DMS53 treated with DMSO at 0.1 percent for 48 hours (cell line): ENCODE data around the gene HBG1.
"Not testable (repeated sequence)": the region's sequence is repeated elsewhere in the genome, so short reads cannot be mapped to it uniquely, and the experiment has no call there.

Experiments used
- DNase-seq: peaks from one replicate; lab custom pipeline; 2025; ENCODE audit not compliant: unreplicated experiment; lab: John Stamatoyannopoulos, UW

The HBG1 gene

DNA sequence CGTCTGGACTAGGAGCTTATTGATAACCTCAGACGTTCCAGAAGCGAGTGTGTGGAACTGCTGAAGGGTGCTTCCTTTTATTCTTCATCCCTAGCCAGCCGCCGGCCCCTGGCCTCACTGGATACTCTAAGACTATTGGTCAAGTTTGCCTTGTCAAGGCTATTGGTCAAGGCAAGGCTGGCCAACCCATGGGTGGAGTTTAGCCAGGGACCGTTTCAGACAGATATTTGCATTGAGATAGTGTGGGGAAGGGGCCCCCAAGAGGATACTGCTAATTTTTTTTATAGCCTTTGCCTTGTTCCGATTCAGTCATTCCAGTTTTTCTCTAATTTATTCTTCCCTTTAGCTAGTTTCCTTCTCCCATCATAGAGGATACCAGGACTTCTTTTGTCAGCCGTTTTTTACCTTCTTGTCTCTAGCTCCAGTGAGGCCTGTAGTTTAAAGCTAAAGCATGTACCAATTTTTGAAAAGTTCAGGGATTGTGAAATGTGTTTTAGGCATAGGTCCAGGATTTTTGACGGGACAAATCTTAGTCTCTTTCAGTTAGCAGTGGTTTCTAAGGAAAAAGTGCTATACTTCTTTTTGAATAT lies at the start of gene HBG1:
HBG1 (minus strand) TSS at position 51 of the 590 bp plus-strand sequence. CDS start 53 bp downstream, outside the sequence.
- DNase-seq = not testable (repeated sequence)

DNA sequence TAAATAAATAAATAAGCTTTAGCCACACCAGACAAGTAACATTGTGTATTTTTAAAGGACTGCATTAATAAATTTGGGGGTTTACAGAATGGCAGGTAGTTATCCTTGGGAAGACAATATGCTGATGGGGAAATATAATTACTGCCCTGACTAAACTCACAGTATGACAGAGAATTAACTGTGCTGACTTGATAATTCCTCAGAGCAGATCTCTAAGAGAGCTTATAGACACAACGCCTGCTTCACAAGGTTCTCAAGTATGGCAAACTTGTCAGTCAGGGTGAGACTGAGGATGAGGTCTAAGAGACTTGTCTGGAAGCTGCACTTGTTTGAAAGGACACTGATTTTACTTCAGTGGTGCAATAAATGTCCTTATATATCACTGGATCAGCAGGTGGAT lies 48.8 kb upstream of the HBG1 start:
- DNase-seq = no peak

DNA sequence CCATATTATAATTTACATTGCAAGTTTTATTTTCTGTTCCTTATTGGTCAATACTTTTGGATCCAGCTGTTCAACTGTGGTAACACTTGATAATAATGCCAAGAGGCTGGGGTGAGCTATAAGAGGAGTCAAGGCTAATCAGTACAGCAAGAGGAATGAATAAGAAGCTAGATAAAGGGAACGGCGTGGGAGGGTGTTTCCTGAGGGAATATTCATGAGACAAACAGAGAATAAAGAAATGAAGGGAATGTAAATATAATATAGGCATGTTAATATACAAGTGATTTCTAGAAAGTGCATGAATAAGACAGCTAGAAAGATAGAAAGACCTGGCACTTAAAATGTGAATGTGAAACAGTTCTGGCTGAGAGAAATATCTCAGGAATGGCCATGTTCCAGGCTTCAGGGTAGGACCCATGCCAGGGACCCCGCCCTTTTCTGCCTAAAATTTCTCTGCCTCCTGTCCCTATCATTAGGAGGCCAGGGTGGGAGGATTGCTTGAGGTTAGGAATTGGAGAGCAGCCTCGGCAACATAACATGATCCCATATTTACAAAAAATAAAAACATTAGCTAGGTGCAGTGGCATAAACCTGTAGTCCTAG lies 48.2 kb upstream of the HBG1 start:
- DNase-seq = no peak

DNA sequence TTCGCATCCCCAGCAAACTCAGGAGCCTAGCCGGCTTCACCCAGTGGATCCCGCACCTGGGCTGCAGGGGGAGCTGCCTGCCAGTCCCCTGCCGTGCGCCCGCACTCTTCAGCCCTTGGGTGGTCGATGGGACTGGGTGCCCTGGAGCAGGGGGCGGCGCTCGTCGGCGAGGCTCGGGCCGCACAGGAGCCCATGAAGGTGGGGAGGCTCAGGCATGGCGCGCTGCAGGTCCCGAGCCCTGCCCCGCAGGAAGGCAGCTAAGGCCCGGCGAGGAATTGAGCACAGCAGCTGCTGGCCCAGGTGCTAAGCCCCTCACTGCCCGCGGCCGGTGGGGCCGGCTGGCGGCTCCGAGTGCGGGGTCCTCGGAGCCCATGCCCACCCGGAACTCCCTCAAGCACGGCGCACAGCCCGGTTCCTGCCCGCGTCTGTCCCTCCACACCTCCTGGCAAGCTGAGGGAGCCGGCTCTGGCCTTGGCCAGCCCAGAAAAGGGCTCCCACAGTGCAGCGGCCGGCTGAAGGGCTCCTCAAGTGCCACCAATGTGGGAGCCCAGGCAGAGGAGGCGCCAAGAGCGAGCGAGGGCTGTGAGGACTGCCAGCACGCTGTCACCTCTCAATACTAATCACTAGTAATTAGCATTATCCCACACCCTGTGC lies 44.8 kb upstream of the HBG1 start:
- not testable (repeated sequence) for DNase-seq

DNA sequence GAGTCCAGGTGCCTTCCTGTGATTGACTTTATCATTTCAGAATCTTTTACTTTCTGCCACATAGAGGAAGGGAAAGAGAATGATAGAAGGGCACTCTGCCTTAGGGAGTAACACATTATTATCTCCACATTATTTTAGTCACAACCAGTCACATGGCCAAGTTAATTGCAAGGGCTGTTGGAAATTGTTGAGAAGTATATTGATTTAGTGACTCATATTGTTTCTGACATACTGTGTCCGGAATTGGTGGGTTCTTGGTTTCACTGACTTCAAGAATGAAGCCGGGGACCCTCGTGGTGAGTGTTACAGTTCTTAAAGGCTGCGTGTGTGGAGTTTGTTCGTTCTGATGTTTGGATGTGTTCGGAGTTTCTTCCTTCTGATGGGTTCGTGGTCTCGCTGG lies 43.4 kb upstream of the HBG1 start:
- no peak for DNase-seq

DNA sequence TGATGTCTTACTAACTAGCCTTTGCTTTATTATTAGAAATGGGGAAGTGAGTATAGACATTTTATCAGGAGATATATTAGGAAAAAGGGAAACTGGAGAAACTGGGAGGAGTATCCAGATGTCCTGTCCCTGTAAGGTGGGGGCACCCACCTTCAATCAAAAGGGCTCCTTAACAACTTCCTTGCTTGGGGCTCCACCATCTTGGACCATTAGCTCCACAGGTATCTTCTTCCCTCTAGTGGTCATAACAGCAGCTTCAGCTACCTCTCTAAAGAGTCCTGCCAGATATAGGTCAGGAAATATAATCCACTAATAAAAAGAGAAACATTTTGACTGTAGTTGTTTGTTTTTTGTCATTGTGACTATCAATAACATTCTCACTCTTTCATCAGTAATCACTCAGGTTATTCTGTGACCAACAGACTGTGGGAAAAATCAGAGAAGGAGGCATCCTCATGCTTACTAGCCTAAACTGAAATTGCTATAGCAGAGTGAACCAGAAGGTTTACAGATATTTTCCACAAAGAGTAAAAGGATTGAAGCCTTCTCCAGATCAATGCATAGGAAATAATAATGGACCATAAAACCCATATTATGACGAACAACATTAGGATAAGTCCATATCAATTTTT lies 41.7 kb upstream of the HBG1 start:
- DNase-seq = peak; percentile 40

DNA sequence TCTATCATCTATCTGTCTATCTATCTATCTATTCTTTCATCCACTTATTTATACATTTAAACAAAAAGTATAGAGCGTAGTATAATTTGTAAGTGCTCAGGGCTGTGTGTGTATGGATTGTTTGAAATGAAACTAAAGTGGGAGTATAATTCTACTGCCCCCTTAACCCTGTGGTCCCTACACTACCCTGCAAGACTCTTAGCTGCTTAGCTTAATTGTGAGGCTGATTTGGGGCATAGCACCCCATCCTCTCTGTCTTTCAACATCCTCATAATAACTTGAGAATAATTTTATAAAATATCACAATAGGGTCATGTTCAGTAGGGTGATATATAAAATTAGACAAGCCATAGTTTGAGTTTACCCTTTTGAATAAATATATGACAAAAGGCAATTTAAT lies 40.4 kb upstream of the HBG1 start:
- no peak for DNase-seq

DNA sequence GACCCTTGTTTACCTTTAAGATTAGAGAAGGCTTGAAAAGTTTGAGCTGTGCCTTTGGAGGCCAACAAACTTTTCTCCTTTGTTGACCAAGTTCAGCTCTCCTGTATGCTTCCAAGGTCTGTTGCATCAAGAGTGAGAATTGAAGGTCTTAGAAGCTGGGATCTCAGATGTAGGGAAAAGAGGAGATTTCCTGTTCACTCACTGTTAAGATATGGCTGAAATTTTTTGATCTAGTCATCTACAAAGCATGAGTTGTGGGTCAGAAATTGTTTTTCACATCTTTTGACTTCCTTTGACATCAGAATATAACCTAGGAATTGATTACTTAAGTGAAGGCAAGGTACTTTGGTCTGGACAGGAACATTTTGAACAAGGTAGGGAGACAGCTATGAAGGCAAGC lies 40.0 kb upstream of the HBG1 start:
- DNase-seq = no peak

DNA sequence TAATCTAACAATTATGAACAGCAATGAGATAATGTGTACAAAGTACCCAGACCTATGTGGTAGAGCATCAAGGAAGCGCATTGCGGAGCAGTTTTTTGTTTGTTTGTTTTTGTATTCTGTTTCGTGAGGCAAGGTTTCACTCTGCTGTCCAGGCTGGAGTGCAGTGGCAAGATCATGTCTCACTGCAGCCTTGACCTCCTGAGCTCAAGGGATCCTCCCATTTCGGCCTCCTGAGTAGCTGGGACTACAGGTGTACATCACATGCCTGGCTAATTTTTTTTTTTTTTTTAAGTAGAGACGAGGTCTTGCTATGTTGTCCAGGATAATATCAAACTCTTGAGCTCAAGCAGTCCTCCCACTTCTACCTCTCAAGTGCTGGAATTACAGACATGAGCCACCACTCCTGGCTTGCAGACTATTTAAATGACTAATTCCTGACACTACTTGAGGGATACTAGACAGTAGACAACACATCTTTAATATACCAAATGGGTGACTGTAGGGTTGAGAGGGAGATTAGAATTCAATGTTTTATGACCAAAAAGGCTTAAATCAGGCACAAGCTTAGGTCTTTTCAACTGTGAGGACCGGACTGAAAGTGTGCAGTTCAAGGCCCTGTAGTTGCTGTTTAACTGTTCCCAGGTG lies 39.4 kb upstream of the HBG1 start:
- DNase-seq = no peak

DNA sequence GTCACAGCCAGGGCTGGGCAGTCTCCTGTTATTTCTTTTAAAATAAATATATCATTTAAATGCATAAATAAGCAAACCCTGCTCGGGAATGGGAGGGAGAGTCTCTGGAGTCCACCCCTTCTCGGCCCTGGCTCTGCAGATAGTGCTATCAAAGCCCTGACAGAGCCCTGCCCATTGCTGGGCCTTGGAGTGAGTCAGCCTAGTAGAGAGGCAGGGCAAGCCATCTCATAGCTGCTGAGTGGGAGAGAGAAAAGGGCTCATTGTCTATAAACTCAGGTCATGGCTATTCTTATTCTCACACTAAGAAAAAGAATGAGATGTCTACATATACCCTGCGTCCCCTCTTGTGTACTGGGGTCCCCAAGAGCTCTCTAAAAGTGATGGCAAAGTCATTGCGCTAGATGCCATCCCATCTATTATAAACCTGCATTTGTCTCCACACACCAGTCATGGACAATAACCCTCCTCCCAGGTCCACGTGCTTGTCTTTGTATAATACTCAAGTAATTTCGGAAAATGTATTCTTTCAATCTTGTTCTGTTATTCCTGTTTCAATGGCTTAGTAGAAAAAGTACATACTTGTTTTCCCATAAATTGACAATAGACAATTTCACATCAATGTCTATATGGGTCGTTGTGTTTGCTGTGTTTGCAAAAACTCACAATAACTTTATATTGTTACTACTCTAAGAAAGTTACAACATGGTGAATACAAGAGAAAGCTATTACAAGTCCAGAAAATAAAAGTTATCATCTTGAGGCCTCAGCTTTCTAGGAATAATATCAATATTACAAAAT lies 38.6 kb upstream of the HBG1 start:
- DNase-seq = no peak

DNA sequence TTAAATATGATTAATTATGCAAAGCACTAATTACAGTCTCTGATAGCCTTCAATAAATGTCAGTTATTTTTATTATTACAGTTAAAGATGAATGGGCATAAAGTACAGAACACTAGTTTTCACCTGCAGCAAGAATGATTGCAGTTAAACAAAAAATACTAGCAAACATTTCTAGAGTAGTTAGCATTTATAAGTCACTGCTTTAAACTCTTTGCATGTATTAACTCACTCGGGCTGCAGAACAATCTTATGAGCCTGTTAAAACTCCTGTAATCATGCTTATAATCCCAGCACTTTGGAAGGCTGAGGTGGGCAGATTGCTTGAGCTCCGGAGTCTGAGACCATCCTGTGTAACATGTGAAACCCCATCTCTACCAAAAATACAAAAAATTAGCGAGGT lies 37.2 kb upstream of the HBG1 start:
- no peak for DNase-seq

DNA sequence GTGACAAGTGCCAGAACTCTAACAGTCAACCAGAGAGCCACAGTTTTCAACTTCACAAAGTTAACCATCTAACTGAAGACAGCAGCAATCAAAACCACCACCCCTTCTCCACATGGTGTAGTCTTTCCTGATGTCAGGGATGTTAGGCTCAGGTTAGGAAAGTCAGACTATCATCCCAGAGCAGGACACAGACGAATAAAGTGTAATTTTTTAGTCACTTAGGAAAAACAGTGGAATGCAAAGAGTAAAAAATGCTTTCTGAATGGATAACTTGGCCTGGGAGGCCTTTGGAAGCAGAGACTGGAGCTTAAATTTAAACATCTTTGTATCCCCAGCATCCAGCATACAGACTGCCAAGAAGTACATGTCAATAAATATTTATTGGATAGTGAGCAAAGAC lies 36.7 kb upstream of the HBG1 start:
- no peak for DNase-seq

DNA sequence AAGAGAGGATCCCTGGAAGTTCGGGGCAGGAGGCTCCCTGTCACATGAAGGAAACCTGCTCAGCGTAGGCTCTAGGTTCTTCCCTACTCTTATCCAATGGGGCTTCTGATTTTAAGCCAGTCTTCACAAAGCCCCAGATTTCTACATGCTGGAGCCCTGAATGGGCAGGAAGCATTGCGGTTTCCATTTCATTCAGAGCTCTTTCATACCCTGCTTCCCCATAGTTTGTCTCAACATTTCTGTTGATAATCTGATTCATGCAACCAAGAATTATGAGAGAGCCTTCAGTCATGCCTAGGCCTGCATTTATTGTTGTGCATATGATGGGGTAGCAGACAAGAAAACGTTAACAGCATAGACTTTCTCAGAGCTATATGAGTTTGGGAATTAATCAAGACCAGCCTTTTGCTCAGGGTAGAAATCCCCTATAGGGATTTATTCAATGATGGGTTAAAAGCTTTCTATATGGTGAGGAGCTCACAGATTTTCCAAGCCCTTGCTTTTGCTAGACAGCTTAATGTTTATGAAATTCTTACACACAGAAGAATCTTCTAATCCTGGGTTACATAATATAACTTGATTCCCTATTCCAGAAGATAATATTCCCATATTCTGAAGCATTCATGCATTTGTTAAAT lies 36.2 kb upstream of the HBG1 start:
- no peak for DNase-seq

DNA sequence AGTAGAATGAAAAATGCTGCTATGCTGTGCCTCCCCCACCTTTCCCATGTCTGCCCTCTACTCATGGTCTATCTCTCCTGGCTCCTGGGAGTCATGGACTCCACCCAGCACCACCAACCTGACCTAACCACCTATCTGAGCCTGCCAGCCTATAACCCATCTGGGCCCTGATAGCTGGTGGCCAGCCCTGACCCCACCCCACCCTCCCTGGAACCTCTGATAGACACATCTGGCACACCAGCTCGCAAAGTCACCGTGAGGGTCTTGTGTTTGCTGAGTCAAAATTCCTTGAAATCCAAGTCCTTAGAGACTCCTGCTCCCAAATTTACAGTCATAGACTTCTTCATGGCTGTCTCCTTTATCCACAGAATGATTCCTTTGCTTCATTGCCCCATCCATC lies 35.0 kb upstream of the HBG1 start:
- no peak for DNase-seq

DNA sequence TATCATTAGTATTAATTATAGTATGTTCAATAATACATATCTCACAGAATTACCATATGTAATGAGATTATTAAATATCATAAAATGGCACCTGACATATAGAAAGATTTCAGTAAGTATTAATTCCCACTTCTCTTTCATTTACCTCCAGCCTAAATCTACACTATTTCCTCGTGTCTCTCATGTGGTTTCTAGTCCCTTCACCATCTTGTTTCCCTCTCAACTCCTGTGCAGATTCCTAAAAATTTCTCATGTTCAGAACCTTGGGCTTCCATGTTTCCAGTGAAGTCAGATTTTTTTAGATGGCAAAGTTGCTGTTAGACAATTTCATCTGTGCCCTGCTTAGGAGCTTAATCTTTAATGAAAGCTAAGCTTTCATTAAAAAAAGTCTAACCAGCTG lies 34.2 kb upstream of the HBG1 start:
- DNase-seq = no peak

DNA sequence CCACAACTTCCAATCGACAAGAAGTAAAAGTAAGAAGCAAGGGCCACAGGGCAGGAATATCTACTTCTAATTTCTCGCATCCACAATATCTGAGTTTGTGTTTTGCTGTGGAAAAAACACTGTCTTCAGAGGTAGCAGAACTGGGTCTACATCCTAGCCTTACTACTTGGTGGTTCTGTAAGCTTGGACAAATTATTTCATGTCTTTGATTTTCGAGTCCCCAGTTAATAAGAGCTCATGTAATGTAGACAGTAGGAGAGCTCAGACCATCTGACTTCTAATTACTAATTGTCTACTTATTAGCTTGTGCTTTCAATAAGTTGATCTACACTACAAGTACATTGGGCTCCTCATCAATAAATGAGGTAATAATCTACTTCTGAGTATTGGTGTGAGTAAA lies 33.4 kb upstream of the HBG1 start:
- no peak for DNase-seq

DNA sequence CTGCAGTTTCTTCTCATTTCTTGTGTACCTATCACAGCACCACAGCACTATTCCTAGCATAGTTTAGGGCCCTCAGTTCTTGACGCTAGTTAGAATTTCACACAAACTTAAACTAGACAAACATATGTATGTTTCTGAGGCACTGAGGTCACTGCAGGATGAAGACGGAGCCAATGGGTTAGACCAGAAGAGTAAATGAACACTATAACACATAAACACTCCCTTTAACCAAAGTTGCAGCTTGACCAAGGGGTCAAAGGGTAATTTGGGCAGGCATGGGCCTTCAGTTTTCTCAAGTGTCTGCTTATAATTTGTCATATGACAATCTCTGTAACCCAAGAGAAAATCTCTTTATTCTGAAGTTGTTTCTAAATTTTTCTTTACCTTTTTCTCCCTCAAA lies 33.0 kb upstream of the HBG1 start:
- DNase-seq = no peak

DNA sequence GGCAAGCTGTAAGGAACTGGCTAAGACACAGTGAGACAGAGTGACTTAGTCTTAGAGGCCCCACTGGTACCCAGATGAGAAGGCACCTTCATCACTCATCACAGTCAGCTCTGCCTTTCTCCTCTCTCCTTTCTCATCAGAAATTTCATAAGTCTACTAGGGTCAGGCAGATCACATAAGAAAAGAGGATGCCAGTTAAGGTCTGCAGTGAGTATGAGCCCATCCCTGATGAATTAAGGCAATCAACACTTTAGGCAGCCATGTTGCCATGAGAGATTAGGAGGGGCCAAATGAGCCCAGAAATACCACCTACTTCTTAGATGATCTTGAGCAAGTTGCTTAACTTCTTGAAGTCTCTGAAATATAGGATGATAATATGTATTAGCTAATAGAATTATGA lies 31.9 kb upstream of the HBG1 start:
- no peak for DNase-seq

DNA sequence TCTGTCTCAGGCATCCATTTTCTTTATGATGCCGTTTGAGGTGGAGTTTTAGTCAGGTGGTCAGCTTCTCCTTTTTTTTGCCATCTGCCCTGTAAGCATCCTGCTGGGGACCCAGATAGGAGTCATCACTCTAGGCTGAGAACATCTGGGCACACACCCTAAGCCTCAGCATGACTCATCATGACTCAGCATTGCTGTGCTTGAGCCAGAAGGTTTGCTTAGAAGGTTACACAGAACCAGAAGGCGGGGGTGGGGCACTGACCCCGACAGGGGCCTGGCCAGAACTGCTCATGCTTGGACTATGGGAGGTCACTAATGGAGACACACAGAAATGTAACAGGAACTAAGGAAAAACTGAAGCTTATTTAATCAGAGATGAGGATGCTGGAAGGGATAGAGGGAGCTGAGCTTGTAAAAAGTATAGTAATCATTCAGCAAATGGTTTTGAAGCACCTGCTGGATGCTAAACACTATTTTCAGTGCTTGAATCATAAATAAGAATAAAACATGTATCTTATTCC lies 31.0 kb upstream of the HBG1 start:
- DNase-seq = peak; percentile 89

DNA sequence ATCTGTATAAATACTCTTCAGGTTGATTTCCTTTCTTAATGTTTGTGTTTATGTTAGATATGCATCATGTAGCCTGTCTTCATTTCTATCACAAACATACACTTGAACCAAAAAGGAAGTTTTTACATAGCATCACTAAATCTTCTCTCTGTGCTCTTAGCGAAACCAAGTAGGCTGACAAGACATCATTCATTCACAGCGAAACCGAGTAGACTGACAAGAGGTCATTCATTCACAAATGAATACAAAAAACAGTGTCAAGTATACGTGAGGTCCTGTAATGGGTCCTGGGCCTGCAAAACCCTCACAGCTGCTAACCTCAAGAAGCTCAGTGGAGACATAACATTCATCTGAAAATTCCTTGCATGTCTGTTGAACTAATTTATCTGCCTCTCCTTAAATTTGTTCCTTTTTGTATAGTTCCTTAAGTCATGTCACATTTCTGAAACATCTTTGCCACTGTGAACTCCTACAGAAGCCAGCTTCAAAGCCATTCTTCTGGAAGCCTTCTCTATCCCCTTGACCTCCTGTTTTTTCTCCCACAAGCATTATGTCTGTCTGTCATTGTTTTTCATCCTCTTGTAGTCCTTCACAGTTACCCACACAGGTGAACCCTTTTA lies 29.9 kb upstream of the HBG1 start:
- no peak for DNase-seq
